ENCODE data around the gene CREB3L2. TPM values are rescaled to one million over a fixed set of nuclear protein-coding genes. Genes with fewer than 3 reads are reported as not detected.
"Not testable (repeated sequence)": the region's sequence is repeated elsewhere in the genome, so short reads cannot be mapped to it uniquely, and the experiment has no call there.

The CREB3L2 gene
- polyA plus RNA-seq, 2 of the 4 experiments (the other 2 are of a cell fraction), result 16.3 to 32.2 TPM

DNA sequence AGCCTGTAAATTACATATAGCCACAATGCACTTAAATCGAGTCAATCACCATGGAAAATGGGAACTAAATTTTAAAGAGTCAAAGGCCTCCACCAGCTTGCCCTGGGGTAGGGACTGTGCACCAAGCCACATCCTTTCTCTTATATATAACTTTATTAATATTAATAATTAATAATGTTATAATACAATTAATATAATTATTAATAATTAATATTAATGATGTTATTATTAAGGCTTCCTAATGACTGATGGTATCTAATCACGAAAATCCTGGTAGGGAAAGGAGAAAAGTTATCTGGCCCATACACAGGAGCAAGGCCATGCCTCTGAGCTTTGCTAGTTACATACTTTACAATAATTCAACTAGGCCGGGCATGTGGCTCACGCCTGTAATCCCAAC, 87.9 kb downstream of the CREB3L2 start (continued):
- TF ChIP-seq, protein P1, sequence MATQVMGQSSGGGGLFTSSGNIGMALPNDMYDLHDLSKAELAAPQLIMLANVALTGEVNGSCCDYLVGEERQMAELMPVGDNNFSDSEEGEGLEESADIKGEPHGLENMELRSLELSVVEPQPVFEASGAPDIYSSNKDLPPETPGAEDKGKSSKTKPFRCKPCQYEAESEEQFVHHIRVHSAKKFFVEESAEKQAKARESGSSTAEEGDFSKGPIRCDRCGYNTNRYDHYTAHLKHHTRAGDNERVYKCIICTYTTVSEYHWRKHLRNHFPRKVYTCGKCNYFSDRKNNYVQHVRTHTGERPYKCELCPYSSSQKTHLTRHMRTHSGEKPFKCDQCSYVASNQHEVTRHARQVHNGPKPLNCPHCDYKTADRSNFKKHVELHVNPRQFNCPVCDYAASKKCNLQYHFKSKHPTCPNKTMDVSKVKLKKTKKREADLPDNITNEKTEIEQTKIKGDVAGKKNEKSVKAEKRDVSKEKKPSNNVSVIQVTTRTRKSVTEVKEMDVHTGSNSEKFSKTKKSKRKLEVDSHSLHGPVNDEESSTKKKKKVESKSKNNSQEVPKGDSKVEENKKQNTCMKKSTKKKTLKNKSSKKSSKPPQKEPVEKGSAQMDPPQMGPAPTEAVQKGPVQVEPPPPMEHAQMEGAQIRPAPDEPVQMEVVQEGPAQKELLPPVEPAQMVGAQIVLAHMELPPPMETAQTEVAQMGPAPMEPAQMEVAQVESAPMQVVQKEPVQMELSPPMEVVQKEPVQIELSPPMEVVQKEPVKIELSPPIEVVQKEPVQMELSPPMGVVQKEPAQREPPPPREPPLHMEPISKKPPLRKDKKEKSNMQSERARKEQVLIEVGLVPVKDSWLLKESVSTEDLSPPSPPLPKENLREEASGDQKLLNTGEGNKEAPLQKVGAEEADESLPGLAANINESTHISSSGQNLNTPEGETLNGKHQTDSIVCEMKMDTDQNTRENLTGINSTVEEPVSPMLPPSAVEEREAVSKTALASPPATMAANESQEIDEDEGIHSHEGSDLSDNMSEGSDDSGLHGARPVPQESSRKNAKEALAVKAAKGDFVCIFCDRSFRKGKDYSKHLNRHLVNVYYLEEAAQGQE (IDR thresholded peaks at IDR 0.05), result no peak
- TF ChIP-seq ZC3H11A (IDR thresholded peaks at IDR 0.05) (no peak), ZFP36 (IDR thresholded peaks at IDR 0.05; ENCODE audit: borderline replicate concordance, partially characterized antibody) (no peak), CHD4 (IDR thresholded peaks at IDR 0.05; ENCODE audit: borderline replicate concordance) (no peak)
- TF ChIP-seq, protein P2, sequence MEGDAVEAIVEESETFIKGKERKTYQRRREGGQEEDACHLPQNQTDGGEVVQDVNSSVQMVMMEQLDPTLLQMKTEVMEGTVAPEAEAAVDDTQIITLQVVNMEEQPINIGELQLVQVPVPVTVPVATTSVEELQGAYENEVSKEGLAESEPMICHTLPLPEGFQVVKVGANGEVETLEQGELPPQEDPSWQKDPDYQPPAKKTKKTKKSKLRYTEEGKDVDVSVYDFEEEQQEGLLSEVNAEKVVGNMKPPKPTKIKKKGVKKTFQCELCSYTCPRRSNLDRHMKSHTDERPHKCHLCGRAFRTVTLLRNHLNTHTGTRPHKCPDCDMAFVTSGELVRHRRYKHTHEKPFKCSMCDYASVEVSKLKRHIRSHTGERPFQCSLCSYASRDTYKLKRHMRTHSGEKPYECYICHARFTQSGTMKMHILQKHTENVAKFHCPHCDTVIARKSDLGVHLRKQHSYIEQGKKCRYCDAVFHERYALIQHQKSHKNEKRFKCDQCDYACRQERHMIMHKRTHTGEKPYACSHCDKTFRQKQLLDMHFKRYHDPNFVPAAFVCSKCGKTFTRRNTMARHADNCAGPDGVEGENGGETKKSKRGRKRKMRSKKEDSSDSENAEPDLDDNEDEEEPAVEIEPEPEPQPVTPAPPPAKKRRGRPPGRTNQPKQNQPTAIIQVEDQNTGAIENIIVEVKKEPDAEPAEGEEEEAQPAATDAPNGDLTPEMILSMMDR (IDR thresholded peaks at IDR 0.05), result no peak

DNA sequence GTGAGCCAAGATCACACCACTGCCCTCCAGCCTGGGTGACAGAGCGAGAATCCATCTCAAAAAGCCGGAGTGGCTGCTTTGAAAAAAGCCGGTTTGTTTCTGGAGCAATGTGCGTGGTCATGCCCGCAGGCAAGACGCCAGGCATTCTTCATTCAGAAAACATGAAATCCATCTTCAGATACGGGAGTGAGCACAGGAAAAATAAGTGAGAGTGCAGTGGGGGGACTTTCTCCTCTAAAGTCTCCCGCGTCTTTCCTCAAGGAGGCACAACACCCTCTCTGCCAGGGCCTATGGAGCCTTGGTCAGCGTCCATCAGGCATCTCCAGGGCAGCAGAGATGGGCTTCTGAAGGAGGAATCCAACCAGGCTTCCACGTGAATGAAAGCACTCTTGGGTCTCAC, 92.8 kb downstream of the CREB3L2 start:
- CTCF ChIA-PET, result interaction anchor here (19.1 kb wide), 1 partner anchor 94 kb away, joined by 461 read pairs; the partner anchor contains the start of gene CREB3L2
- no peaks in the 10 kb centered on the region for H3K4me1 ChIP-seq
- DNase-seq (ENCODE audit: low read depth in 1 of 2, low spot score in 1 of 2) (no peak), FAIRE-seq (no peak), ATAC-seq (no peak)
- POLR2A ChIA-PET, result no interaction called here
- H3K4me3 ChIP-seq, result no peak overlapping the region
- H3K9me3 ChIP-seq, result no peaks in the 10 kb centered on the region
- no peak overlapping the region for H3K27ac ChIP-seq
- TF ChIP-seq KDM1A (IDR thresholded peaks at IDR 0.05; ENCODE audit: low read depth), result no peak
- no peak overlapping the region for H3K4me2 ChIP-seq
- WGBS (ENCODE audit: missing lambda C conversion rate), result 93% methylated on average over 11 of the region's 11 CpGs

DNA sequence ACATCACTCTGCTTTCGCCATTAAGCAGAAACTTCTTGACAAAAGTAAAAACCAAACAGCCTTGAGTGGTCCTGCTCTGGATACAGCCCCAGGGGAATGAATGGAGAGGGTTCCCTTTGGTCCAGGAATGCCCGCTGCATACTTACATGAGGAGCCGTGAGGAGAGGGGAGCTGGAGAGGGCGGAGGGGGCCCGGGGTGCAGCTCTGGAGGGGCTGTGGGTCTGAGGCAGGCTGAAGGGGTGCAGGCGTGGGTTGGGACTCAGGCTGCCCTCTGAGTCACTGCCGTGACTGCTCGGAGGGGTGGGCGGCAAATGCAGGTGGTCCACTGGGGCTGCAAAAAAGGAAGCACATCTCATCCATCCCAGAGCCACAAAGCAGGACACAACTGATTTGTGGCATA, 93.8 kb downstream of the CREB3L2 start:
- CTCF ChIA-PET, result interaction anchor here (0.7 to 19.1 kb wide), 5 partner anchors 12 to 822 kb away, joined by 3 to 461 read pairs (median 3); partner anchors contain the start of gene CREB3L2
- Histone ChIP-seq H3K4me1 (0 out of 3 replicates have a peak, but pooled peaks cover 3% of the 10 kb centered on the region), H3K9me3 (no peaks in the 10 kb centered on the region), H3K27ac (no peak overlapping the region), H3K4me2 (no peak overlapping the region), H3K4me3 (no peak overlapping the region)
- no peak for TF ChIP-seq FOSB (CRISPR knock-in tag; IDR thresholded peaks at IDR 0.05)
- TF ChIP-seq CHD4 (IDR thresholded peaks at IDR 0.05; ENCODE audit: borderline replicate concordance), result no peak
- no peak for TF ChIP-seq EHF (CRISPR knock-in tag; IDR thresholded peaks at IDR 0.05)
- TF ChIP-seq MAZ (IDR thresholded peaks at IDR 0.05; ENCODE audit: borderline replicate concordance, low read depth, low read length), result no peak
- TF ChIP-seq CBX2 (IDR thresholded peaks at IDR 0.05; ENCODE audit: borderline replicate concordance, low read depth), result no peak
- TF ChIP-seq BHLHE40 (IDR thresholded peaks at IDR 0.05; ENCODE audit: low read depth, low read length), result no peak
- TF ChIP-seq SREBF2 (IDR thresholded peaks at IDR 0.05), result no peak
- 94% methylated on average over 9 of the region's 9 CpGs for WGBS (ENCODE audit: missing lambda C conversion rate)
- POLR2A ChIA-PET, result no interaction called here
- FAIRE-seq (no peak), DNase-seq (ENCODE audit: low read depth in 1 of 2, low spot score in 1 of 2) (no peak), ATAC-seq (no peak)

DNA sequence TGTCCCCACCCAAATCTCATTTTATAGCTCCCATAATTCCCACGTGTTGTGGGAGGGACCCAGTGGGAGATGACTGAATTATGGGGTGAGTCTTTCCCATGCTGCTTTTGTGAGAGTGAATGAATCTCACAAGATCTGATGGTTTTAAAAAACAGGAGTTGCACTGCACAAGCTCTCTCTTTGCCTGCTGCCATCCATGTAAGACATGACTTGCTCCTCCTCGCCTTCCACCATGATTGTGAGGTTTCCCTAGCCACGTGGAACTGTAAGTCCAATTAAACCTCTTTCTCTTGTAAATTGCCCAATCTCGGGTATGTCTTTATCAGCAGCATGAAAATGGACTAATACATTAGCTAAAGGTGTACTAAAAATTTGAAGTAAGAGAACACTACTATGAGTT, 95.2 kb downstream of the CREB3L2 start:
- 82% methylated on average over 4 of the region's 4 CpGs for WGBS (ENCODE audit: missing lambda C conversion rate)
- CTCF ChIA-PET, result interaction anchor here (0.9 to 19.1 kb wide), 6 partner anchors 12 to 963 kb away, joined by 3 to 461 read pairs (median 4); partner anchors contain the start of gene CREB3L2

More for the DNA sequence above, 95.2 kb downstream of the CREB3L2 start:
- DNase-seq (ENCODE audit: low read depth in 1 of 2, low spot score in 1 of 2); H3K4me3 ChIP-seq; H3K4me1 ChIP-seq; H3K9me3 ChIP-seq; POLR2A ChIA-PET; H3K27ac ChIP-seq; ATAC-seq; FAIRE-seq; H3K4me2 ChIP-seq: not testable (repeated sequence)

Data from A549 (cell line).